ENCODE data around the gene ATXN1.

- TF ChIP-seq CTCF (IDR thresholded peaks at IDR 0.05) (no peak), POLR2A (IDR thresholded peaks at IDR 0.05) (no peak)
These were observed 5.7 kb downstream of the ATXN1 start for GRCh38 chr6:16755544-16755943.

All from testis (tissue), 2 donors.